Breast epithelium (tissue), 3 donors: Measurements from ENCODE around the gene CNTNAP2.

ENCODE experiments used
- CTCF ChIP-seq, 3 donors: fragments of 450-650 bp; IDR thresholded peaks; one replicate each; pipeline ENCODE4 v1.5.1; 2016 to 2017; ENCODE audit warnings: antibody characterized with exemption in 3 of 3, mild to moderate bottlenecking in 3 of 3, moderate library complexity in 3 of 3
- POLR2A ChIP-seq: fragments of 450-650 bp; IDR thresholded peaks from one replicate; pipeline ENCODE4 v1.6.1; 2016; ENCODE audit warnings: antibody characterized with exemption, mild to moderate bottlenecking, moderate library complexity

- TF ChIP-seq CTCF (IDR thresholded peaks at IDR 0.05): no peak
- TF ChIP-seq POLR2A: no peak
These were observed 612.0 kb downstream of the CNTNAP2 start for GRCh38 chr7:146728611-146729010.
